Transverse colon (tissue), 4 donors: ENCODE measurements around the gene RUVBL2. TPM values are rescaled to one million over a fixed set of nuclear protein-coding genes. Genes with fewer than 3 reads are reported as not detected.
A peak's percentile ranks its signal among the peaks of the same experiment; 100 is the strongest.

ENCODE experiments used
- DNase-seq: peaks from one replicate; pipeline ENCODE4 v3.0.0-alpha.2; 2019
- H3K27ac ChIP-seq, 4 donors: fragments of 200-600 bp; sonication (generic); 2 replicates each; pipeline ENCODE4 v1.5.1; 2016 to 2018; ENCODE audit warnings: inconsistent platforms in 4 of 4
- H3K27me3 ChIP-seq: fragments of 200-600 bp; sonication (generic); 2 replicates; pipeline ENCODE4 v1.5.1; 2017; ENCODE audit warnings: inconsistent platforms
- H3K36me3 ChIP-seq, 4 donors: fragments of 200-600 bp; sonication (generic); 2 replicates each; pipeline ENCODE4 v1.5.1; 2017 to 2019; ENCODE audit warnings: inconsistent platforms in 4 of 4
- H3K4me1 ChIP-seq, 4 donors: fragments of 200-600 bp; sonication (generic); 2 replicates each; pipeline ENCODE4 v1.5.1; 2017 to 2020; ENCODE audit warnings: inconsistent platforms in 4 of 4
- H3K4me3 ChIP-seq, 4 donors: fragments of 200-600 bp; sonication (generic); 1 replicate in 1 of 4; 2 replicates in 3 of 4; pipeline versions ENCODE4 v1.5.1 to v1.6.1; 2017 to 2019; ENCODE audit warnings: inconsistent platforms in 4 of 4
- H3K9me3 ChIP-seq, 2 donors: fragments of 200-600 bp; sonication (generic); 2 replicates each; pipeline ENCODE4 v1.5.1; 2017 to 2019; ENCODE audit warnings: inconsistent platforms in 2 of 2
- EP300 ChIP-seq: sonication (generic); formaldehyde crosslinking; IDR thresholded peaks from one replicate; pipeline ENCODE4 v1.6.1; 2017; ENCODE audit warnings: antibody characterized with exemption, low read depth
- POLR2A ChIP-seq: fragments of 450-650 bp; IDR thresholded peaks from one replicate; pipeline ENCODE4 v1.6.1; 2016; ENCODE audit warnings: antibody characterized with exemption, mild to moderate bottlenecking, moderate library complexity
- POLR2AphosphoS5 ChIP-seq, 3 donors: sonication (generic); formaldehyde crosslinking; IDR thresholded peaks; one replicate each; pipeline ENCODE4 v1.6.1; 2016; ENCODE audit warnings: antibody characterized with exemption in 3 of 3
- WGBS, 2 donors: methylation state at CpG; one replicate each; pipeline ENCODE4 v1.1.5; 2018; ENCODE audit warnings: low coverage in 1 of 2; 5-methylcytosine and 5-hydroxymethylcytosine counted together
- in situ Hi-C, 4 donors: fragments of 200-750 bp; cut with MboI; loops; one replicate each; pipeline versions ENCODE4 v1.15.0 to v1.15.1; 2017; ENCODE audit warnings: low sequenced_read_pairs in 3 of 4, low pct_ligation_motif_present in 1 of 4, low pct_unique_long_range_greater_than_20kb in 1 of 4
- intact Hi-C: fragments of 100-400 bp; cut with DNase I; formaldehyde crosslinking; loops from one replicate; pipeline ENCODE4 v1.15.1; 2023; ENCODE audit warnings: low total_unique reads
- total RNA-seq, 4 donors: library from RNA; depleted of rRNA; stranded (reverse); fragments of >200 nt; gene quantifications; one replicate each; pipeline ENCODE4 v1.1.0, GENCODE V29; 2016
- TF ChIP-seq, protein P1 (sequence below), 5 experiments: fragments of 200-600 bp in 3 of 5; fragments of 450-650 bp in 2 of 5; sonication (generic) in 3 of 5; IDR thresholded peaks; 1 replicate in 2 of 5; 2 replicates in 3 of 5; pipeline ENCODE4 v1.5.1; 2016 to 2017; ENCODE audit warnings: antibody characterized with exemption in 5 of 5, inconsistent platforms in 3 of 5, mild to moderate bottlenecking in 2 of 5, moderate library complexity in 1 of 5

Gene RUVBL2
- total RNA-seq, 4 donors from 2014 or later: 48.6 to 66.9 (median 59.4) TPM

GRCh38 chr19:48953990-48954594, 39.6 kb upstream of the RUVBL2 start:
- Histone ChIP-seq H3K36me3 (no peaks in the 10 kb centered on the region), H3K4me1 (peaks cover 7 to 17% (median 14%) of the 10 kb centered on the region in 4 donors), H3K9me3 (no peaks in the 10 kb centered on the region), H3K27ac (peak overlapping the region; percentile 87 to 93 (median 90)), H3K4me3 (peak overlapping the region in 3 of 4 donors; percentile 76 to 99 (median 91)), H3K27me3 (no peaks in the 10 kb centered on the region)
- intact Hi-C loops (no loop called here), in situ Hi-C loops (loop anchor here in 2 of 4 donors (10.0 to 25.0 kb wide), 2 partner anchors 79 to 92 kb away; partner anchors contain the start of genes PPP1R15A (in 2 of the 2) and PLEKHA4 (in 1 of the 2))
- no peak for DNase-seq
- WGBS, 2 donors: 36 to 52% methylated on average over 6 to 11 of the region's 11 CpGs
- TF ChIP-seq POLR2A (no peak), POLR2AphosphoS5 (IDR thresholded peaks at IDR 0.05) (no peak), EP300 (no peak)
- TF ChIP-seq, protein P1, sequence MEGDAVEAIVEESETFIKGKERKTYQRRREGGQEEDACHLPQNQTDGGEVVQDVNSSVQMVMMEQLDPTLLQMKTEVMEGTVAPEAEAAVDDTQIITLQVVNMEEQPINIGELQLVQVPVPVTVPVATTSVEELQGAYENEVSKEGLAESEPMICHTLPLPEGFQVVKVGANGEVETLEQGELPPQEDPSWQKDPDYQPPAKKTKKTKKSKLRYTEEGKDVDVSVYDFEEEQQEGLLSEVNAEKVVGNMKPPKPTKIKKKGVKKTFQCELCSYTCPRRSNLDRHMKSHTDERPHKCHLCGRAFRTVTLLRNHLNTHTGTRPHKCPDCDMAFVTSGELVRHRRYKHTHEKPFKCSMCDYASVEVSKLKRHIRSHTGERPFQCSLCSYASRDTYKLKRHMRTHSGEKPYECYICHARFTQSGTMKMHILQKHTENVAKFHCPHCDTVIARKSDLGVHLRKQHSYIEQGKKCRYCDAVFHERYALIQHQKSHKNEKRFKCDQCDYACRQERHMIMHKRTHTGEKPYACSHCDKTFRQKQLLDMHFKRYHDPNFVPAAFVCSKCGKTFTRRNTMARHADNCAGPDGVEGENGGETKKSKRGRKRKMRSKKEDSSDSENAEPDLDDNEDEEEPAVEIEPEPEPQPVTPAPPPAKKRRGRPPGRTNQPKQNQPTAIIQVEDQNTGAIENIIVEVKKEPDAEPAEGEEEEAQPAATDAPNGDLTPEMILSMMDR (IDR thresholded peaks at IDR 0.05): no peak

GRCh38 chr19:48954595-48955307, 38.9 kb upstream of the RUVBL2 start, which contains the start of gene BAX:
TSS of gene BAX (plus strand) at chr19:48954875. CDS start at chr19:48954929, 54 bp downstream.
- WGBS, 2 donors: 0% methylated on average over 17 of the region's 71 CpGs; no CpG with 5 or more reads in 1 of the 2 donors

DNA sequence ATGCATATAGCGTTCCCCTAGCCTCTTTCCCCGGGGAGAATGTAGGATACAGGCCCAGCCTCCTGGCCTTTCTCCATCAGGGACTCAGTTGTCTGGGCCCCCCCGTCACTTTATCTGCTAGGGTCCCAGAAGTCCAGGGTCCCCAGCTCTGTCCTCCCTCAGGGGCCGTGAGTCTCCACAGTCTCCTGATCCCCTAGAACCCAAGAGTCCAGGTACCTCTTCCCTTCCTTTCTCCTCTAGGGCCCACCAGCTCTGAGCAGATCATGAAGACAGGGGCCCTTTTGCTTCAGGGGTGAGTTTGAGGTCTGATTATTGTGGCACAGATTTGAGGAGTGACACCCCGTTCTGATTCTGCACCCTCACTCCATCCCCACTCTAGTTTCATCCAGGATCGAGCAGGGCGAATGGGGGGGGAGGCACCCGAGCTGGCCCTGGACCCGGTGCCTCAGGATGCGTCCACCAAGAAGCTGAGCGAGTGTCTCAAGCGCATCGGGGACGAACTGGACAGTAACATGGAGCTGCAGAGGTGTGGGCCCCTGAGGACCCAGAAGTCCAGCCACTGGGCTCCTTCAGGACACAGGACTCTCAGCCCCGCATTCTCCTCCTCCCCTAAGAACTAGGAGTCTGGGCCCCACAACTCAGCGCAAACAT, 38.3 kb upstream of the RUVBL2 start:
- H3K4me1 ChIP-seq: peaks cover 12 to 22% (median 20%) of the 10 kb centered on the region in 4 donors
- intact Hi-C loops (no loop called here), in situ Hi-C loops (loop anchor here in 2 of 4 donors (10.0 to 25.0 kb wide), 2 partner anchors 81 to 93 kb away; partner anchors contain the start of genes PPP1R15A (in 2 of the 2) and PLEKHA4 (in 1 of the 2))
- H3K27ac ChIP-seq: peak overlapping the region; percentile 87 to 93 (median 90)
- WGBS, 2 donors: 8 to 60% methylated on average over 2 to 16 of the region's 16 CpGs
- no peaks in the 10 kb centered on the region for H3K9me3 ChIP-seq
- TF ChIP-seq, protein P1 (IDR thresholded peaks at IDR 0.05): no peak
- TF ChIP-seq POLR2A (no peak), POLR2AphosphoS5 (IDR thresholded peaks at IDR 0.05) (no peak), EP300 (no peak)
- H3K27me3 ChIP-seq: no peaks in the 10 kb centered on the region
- peak overlapping the region; percentile 76 to 99 (median 94) for H3K4me3 ChIP-seq
- no peaks in the 10 kb centered on the region for H3K36me3 ChIP-seq
- no peak for DNase-seq

More at GRCh38 chr19:48954595-48955307, 38.9 kb upstream of the RUVBL2 start, which contains the start of gene BAX:
- peak within 1 kb of the TSS; percentile 76 to 99 (median 94) for H3K4me3 ChIP-seq
- in situ Hi-C loops (loop anchor here in 2 of 4 donors (10.0 to 25.0 kb wide), 2 partner anchors 80 to 92 kb away; partner anchors contain the start of genes PPP1R15A (in 2 of the 2) and PLEKHA4 (in 1 of the 2)), intact Hi-C loops (no loop called here)
- peak within 1 kb of the TSS; percentile 87 to 93 (median 90) for H3K27ac ChIP-seq
- peak; percentile 98 for DNase-seq
- peaks cover 7 to 17% (median 16%) of the 10 kb centered on the region in 4 donors for H3K4me1 ChIP-seq
- TF ChIP-seq EP300 (no peak), POLR2A (peak; percentile 56), POLR2AphosphoS5 (IDR thresholded peaks at IDR 0.05) (peak; percentile 56 to 78 (median 75))
- TF ChIP-seq, protein P1 (IDR thresholded peaks at IDR 0.05): peak in 2 of 5 experiments; percentile 12 to 23
- no peaks in the 10 kb centered on the region for H3K36me3 ChIP-seq
- H3K9me3 ChIP-seq: no peaks in the 10 kb centered on the region
- H3K27me3 ChIP-seq: no peaks in the 10 kb centered on the region
